GM10248 (cell line): ENCODE results near the gene REPIN1.

Experiments
- CTCF ChIA-PET: fragments of 300-600 bp; sonication (Branson Sonifier 250); formaldehyde crosslinking; extraction: SDS; loops from one replicate; lab custom pipeline; 2021; ENCODE audit warnings: antibody characterized with exemption; lab: Yijun Ruan, JAX
- POLR2A ChIA-PET: fragments of 350-650 bp; sonication (Branson Sonifier 250); formaldehyde crosslinking; extraction: SDS; loops from one replicate; lab custom pipeline; 2020; ENCODE audit warnings: antibody characterized with exemption; lab: Yijun Ruan, JAX
- DNase-seq: peaks from one replicate; pipeline ENCODE4 v3.0.0; 2012; ENCODE audit errors: extremely low spot score
- CTCF ChIP-seq: IDR thresholded peaks from 2 replicates; pipeline ENCODE4 v1.5.1; 2012; ENCODE audit warnings: mild to moderate bottlenecking, low read depth; ENCODE audit errors: extremely low read depth, missing control alignments, control extremely low read depth

REPIN1 gene

GRCh38 chr7:150389532-150389816 lies 20.9 kb downstream of the REPIN1 start:
- no peak for TF ChIP-seq CTCF
- CTCF ChIA-PET: interaction anchor here (0.8 kb wide), 1 partner anchor 16 kb away, joined by 3 read pairs; a partner anchor contains a TSS
- no peak for DNase-seq
- POLR2A ChIA-PET: no interaction called here

- ChIA-PET CTCF (no interaction called here), POLR2A (no interaction called here)
- DNase-seq: no peak
- TF ChIP-seq CTCF: no peak
Measured at GRCh38 chr7:150390205-150390604, 21.6 kb downstream of the REPIN1 start.

- POLR2A ChIA-PET: interaction anchor here (1.0 kb wide), 1 partner anchor 13 kb away, joined by 3 read pairs; no protein-coding TSS in a partner anchor
- no peak for DNase-seq
- no peak for TF ChIP-seq CTCF
- CTCF ChIA-PET: interaction anchor here (0.9 to 2.0 kb wide), 6 partner anchors 10 to 355 kb away, joined by 3 to 4 read pairs (median 4); no protein-coding TSS in a partner anchor
Measured at GRCh38 chr7:150393325-150393724, 24.7 kb downstream of the REPIN1 start.

GRCh38 chr7:150396426-150396825 lies 27.8 kb downstream of the REPIN1 start:
- POLR2A ChIA-PET: no interaction called here
- TF ChIP-seq CTCF: no peak
- CTCF ChIA-PET: no interaction called here
- no peak for DNase-seq

GRCh38 chr7:150396851-150397260 lies 28.2 kb downstream of the REPIN1 start:
- no peak for DNase-seq
- POLR2A ChIA-PET: no interaction called here
- TF ChIP-seq CTCF: no peak
- CTCF ChIA-PET: no interaction called here

- POLR2A ChIA-PET: no interaction called here
- no peak for TF ChIP-seq CTCF
- DNase-seq: no peak
- CTCF ChIA-PET: no interaction called here
Measured at GRCh38 chr7:150397346-150398107, 28.9 kb downstream of the REPIN1 start.
